WTC11 (cell line): ENCODE results near the gene ENPP7. TPM values are rescaled to one million over a fixed set of nuclear protein-coding genes. Genes with fewer than 3 reads are reported as not detected.

Experiments
- ATAC-seq: fragments of 200-7000 bp; cut with Tn5 transposase; 2 replicates; pipeline ENCODE4 v1.10.0; 2021; ENCODE audit warnings: mild to moderate bottlenecking, moderate library complexity
- CTCF ChIA-PET: fragments of 300-600 bp; sonication (Branson Sonifier 250); formaldehyde crosslinking; loops from one replicate; lab custom pipeline; 2021; ENCODE audit warnings: antibody characterized with exemption; lab: Charles Lee
- POLR2A ChIA-PET: fragments of 350-600 bp; sonication (Branson Sonifier 250); formaldehyde crosslinking; loops from one replicate; lab custom pipeline; 2021; ENCODE audit warnings: antibody characterized with exemption; lab: Charles Lee
- DNase-seq: peaks from one replicate; pipeline ENCODE4 v3.0.0; 2021; ENCODE audit warnings: low spot score
- H3K27ac Mint-ChIP-seq: 2 replicates; pipeline ENCODE4 v1.8.0; 2021; ENCODE audit warnings: mixed read lengths
- H3K27me3 Mint-ChIP-seq: 2 replicates; pipeline ENCODE4 v1.8.0; 2021; ENCODE audit warnings: low read depth, mild to moderate bottlenecking, moderate library complexity, mixed read lengths
- H3K36me3 Mint-ChIP-seq: 2 replicates; pipeline ENCODE4 v1.8.0; 2021; ENCODE audit warnings: mixed read lengths
- H3K4me1 Mint-ChIP-seq: 2 replicates; pipeline ENCODE4 v1.8.0; 2022; ENCODE audit warnings: mixed read lengths
- H3K4me3 Mint-ChIP-seq: 2 replicates; pipeline ENCODE4 v1.8.0; 2021; ENCODE audit warnings: mild to moderate bottlenecking, moderate library complexity, mixed read lengths
- H3K9me3 Mint-ChIP-seq: 2 replicates; pipeline ENCODE4 v1.8.0; 2021; ENCODE audit warnings: mixed read lengths
- CBFB ChIP-seq: sonication (generic); formaldehyde crosslinking; IDR thresholded peaks from 2 replicates; pipeline ENCODE4 v1.8.1; 2022; ENCODE audit warnings: mild to moderate bottlenecking, low read depth, missing genetic modification reagents
- CREM ChIP-seq: sonication (generic); formaldehyde crosslinking; IDR thresholded peaks from 2 replicates; pipeline ENCODE4 v1.8.1; 2022; ENCODE audit warnings: mild to moderate bottlenecking, missing genetic modification reagents, moderate library complexity
- FOXP1 ChIP-seq: sonication (generic); formaldehyde crosslinking; IDR thresholded peaks from 2 replicates; pipeline ENCODE4 v1.8.0; 2022; ENCODE audit warnings: missing genetic modification reagents, mild to moderate bottlenecking, moderate library complexity, borderline replicate concordance
- GRHL2 ChIP-seq: fragments of 250-450 bp; sonication (Bioruptor Pico); IDR thresholded peaks from 2 replicates; pipeline ENCODE4 v1.8.0; 2022; ENCODE audit warnings: mild to moderate bottlenecking, moderate library complexity; ENCODE audit not compliant: insufficient replicate concordance, severe bottlenecking
- MXD4 ChIP-seq: fragments of 250-450 bp; sonication (Bioruptor Pico); IDR thresholded peaks from 2 replicates; pipeline ENCODE4 v1.8.0; 2021; ENCODE audit warnings: mild to moderate bottlenecking, moderate library complexity, borderline replicate concordance
- NR3C1 ChIP-seq: sonication (generic); formaldehyde crosslinking; conservative IDR thresholded peaks from 2 replicates; pipeline ENCODE4 v1.8.1; 2023; ENCODE audit warnings: low read depth, mild to moderate bottlenecking, missing genetic modification reagents
- OVOL2 ChIP-seq: fragments of 250-450 bp; sonication (Bioruptor Pico); IDR thresholded peaks from 2 replicates; pipeline ENCODE4 v1.9.0; 2021; ENCODE audit warnings: mild to moderate bottlenecking, borderline replicate concordance
- RELA ChIP-seq: sonication (generic); formaldehyde crosslinking; IDR thresholded peaks from 2 replicates; pipeline ENCODE4 v1.8.1; 2022; ENCODE audit warnings: missing genetic modification reagents, mild to moderate bottlenecking, borderline replicate concordance
- RORB ChIP-seq: fragments of 250-450 bp; sonication (Bioruptor Pico); IDR thresholded peaks from 2 replicates; pipeline ENCODE4 v1.9.0; 2021; ENCODE audit warnings: mild to moderate bottlenecking
- SMAD3 ChIP-seq: sonication (generic); formaldehyde crosslinking; IDR thresholded peaks from 2 replicates; pipeline ENCODE4 v1.8.0; 2022; ENCODE audit warnings: missing genetic modification reagents, mild to moderate bottlenecking, borderline replicate concordance
- SOX15 ChIP-seq: fragments of 250-450 bp; sonication (Bioruptor Pico); IDR thresholded peaks from 2 replicates; pipeline ENCODE4 v1.9.0; 2021; ENCODE audit warnings: mild to moderate bottlenecking
- TEAD4 ChIP-seq: sonication (generic); formaldehyde crosslinking; IDR thresholded peaks from 2 replicates; pipeline ENCODE4 v1.8.0; 2022; ENCODE audit warnings: mild to moderate bottlenecking, missing genetic modification reagents
- ZNF219 ChIP-seq: sonication (generic); formaldehyde crosslinking; IDR thresholded peaks from 2 replicates; pipeline ENCODE4 v1.8.0; 2023; ENCODE audit warnings: missing genetic modification reagents, mild to moderate bottlenecking, borderline replicate concordance
- ZNF396 ChIP-seq: fragments of 250-450 bp; sonication (Bioruptor Pico); IDR thresholded peaks from 2 replicates; pipeline ENCODE4 v1.8.0; 2021; ENCODE audit warnings: mild to moderate bottlenecking, moderate library complexity, borderline replicate concordance
- total RNA-seq: library from RNA; stranded (reverse); gene quantifications from 3 replicates; pipeline ENCODE4 v1.2.3, GENCODE V29; 2021
- TF ChIP-seq, protein P1 (sequence below): fragments of 200-600 bp; IDR thresholded peaks from 2 replicates; pipeline ENCODE4 v1.8.0; 2022; ENCODE audit warnings: antibody characterized with exemption
- TF ChIP-seq, protein P2 (sequence below): sonication (generic); formaldehyde crosslinking; IDR thresholded peaks from 2 replicates; pipeline ENCODE4 v1.8.1; 2023; ENCODE audit warnings: mild to moderate bottlenecking, missing genetic modification reagents
- TF ChIP-seq, protein P3 (sequence below): fragments of 250-450 bp; sonication (Bioruptor Pico); IDR thresholded peaks from 2 replicates; pipeline ENCODE4 v1.8.0; 2021; ENCODE audit warnings: mild to moderate bottlenecking
- TF ChIP-seq, protein P4 (sequence below): sonication (generic); formaldehyde crosslinking; IDR thresholded peaks from 2 replicates; pipeline ENCODE4 v1.8.1; 2022; ENCODE audit warnings: mild to moderate bottlenecking, missing genetic modification reagents, moderate library complexity, borderline replicate concordance
- TF ChIP-seq, protein P5 (sequence below): sonication (generic); formaldehyde crosslinking; IDR thresholded peaks from 2 replicates; pipeline ENCODE4 v1.8.1; 2022; ENCODE audit warnings: mild to moderate bottlenecking, moderate library complexity, missing genetic modification reagents
- TF ChIP-seq, protein P6 (sequence below): sonication (generic); formaldehyde crosslinking; IDR thresholded peaks from 2 replicates; pipeline ENCODE4 v1.8.0; 2022; ENCODE audit warnings: mild to moderate bottlenecking, missing genetic modification reagents
- TF ChIP-seq, protein P7 (sequence below): sonication (generic); formaldehyde crosslinking; IDR thresholded peaks from 2 replicates; pipeline ENCODE4 v1.8.0; 2023; ENCODE audit warnings: missing genetic modification reagents
- TF ChIP-seq, protein P8 (sequence below): sonication (generic); formaldehyde crosslinking; IDR thresholded peaks from 2 replicates; pipeline ENCODE4 v1.8.0; 2022; ENCODE audit warnings: mild to moderate bottlenecking, missing genetic modification reagents
- TF ChIP-seq, protein P9 (sequence below): fragments of 250-450 bp; sonication (Bioruptor Pico); IDR thresholded peaks from 2 replicates; pipeline ENCODE4 v1.9.0; 2021; ENCODE audit warnings: mild to moderate bottlenecking

ENPP7 gene
- total RNA-seq, 1 experiment from 2014 or later = not detected

DNA sequence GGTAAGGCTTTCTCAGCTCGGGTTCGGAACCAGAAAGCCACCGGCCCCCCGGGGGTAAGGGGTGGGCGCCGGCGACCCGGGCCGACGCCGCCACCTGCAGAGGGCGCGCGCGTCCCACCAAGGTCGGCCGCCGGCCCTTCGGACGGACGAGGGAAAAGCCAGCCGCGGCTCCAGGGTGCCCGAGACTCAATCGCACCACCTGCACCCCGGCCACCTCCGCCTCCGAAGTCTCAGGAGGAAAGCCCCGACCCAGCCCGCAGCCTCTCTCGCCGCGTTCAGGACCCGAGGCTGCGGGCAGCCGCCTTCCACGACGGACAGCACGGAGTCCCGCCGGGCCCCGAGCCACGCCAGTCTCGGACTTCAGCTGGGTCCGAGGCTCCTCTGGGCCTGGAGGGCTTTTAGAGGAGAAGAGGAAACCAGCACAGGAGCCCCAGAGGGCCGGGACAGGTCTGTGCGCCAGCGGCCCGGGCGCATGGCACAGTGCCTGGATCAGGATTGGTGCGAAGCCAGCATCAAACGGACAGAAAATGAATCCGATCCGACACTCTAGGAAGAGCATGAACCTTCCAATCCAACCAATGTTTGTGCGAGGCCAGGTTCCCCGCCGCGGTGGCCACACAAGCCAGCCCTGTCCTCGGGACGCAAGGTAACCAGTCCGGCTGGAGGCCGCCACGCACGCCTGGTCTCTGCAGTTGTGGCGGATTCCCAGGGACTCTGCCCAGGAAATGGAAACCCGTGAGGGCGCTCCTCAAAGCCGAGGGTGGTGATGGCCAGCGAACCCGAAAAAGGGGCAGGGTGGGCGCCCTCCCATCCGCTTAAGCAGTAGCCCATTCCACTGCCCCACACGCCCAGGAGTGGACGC is 59.4 kb downstream of the ENPP7 start:
- no peak overlapping the region for H3K4me3 Mint-ChIP-seq
- peak; percentile 72 for DNase-seq
- peaks cover 48% of the 10 kb centered on the region for H3K4me1 Mint-ChIP-seq
- no peak for TF ChIP-seq ZNF219 (CRISPR knock-in tag)
- TF ChIP-seq TEAD4 (CRISPR knock-in tag) = no peak
- no peak for TF ChIP-seq CBFB
- no peak for TF ChIP-seq MXD4 (CRISPR knock-in tag)
- TF ChIP-seq RELA (CRISPR knock-in tag) = no peak
- TF ChIP-seq CREM = no peak
- TF ChIP-seq, protein P1, sequence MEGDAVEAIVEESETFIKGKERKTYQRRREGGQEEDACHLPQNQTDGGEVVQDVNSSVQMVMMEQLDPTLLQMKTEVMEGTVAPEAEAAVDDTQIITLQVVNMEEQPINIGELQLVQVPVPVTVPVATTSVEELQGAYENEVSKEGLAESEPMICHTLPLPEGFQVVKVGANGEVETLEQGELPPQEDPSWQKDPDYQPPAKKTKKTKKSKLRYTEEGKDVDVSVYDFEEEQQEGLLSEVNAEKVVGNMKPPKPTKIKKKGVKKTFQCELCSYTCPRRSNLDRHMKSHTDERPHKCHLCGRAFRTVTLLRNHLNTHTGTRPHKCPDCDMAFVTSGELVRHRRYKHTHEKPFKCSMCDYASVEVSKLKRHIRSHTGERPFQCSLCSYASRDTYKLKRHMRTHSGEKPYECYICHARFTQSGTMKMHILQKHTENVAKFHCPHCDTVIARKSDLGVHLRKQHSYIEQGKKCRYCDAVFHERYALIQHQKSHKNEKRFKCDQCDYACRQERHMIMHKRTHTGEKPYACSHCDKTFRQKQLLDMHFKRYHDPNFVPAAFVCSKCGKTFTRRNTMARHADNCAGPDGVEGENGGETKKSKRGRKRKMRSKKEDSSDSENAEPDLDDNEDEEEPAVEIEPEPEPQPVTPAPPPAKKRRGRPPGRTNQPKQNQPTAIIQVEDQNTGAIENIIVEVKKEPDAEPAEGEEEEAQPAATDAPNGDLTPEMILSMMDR = peak; percentile 65
- TF ChIP-seq, protein P2, sequence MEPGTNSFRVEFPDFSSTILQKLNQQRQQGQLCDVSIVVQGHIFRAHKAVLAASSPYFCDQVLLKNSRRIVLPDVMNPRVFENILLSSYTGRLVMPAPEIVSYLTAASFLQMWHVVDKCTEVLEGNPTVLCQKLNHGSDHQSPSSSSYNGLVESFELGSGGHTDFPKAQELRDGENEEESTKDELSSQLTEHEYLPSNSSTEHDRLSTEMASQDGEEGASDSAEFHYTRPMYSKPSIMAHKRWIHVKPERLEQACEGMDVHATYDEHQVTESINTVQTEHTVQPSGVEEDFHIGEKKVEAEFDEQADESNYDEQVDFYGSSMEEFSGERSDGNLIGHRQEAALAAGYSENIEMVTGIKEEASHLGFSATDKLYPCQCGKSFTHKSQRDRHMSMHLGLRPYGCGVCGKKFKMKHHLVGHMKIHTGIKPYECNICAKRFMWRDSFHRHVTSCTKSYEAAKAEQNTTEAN (CRISPR knock-in tag) = 0 out of 2 replicates have a peak, but pooled peaks have one; percentile 35
- TF ChIP-seq SOX15 (CRISPR knock-in tag) = no peak
- TF ChIP-seq SMAD3 (CRISPR knock-in tag) = no peak
- TF ChIP-seq, protein P3, sequence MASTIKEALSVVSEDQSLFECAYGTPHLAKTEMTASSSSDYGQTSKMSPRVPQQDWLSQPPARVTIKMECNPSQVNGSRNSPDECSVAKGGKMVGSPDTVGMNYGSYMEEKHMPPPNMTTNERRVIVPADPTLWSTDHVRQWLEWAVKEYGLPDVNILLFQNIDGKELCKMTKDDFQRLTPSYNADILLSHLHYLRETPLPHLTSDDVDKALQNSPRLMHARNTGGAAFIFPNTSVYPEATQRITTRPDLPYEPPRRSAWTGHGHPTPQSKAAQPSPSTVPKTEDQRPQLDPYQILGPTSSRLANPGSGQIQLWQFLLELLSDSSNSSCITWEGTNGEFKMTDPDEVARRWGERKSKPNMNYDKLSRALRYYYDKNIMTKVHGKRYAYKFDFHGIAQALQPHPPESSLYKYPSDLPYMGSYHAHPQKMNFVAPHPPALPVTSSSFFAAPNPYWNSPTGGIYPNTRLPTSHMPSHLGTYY = no peak
- TF ChIP-seq, protein P4, sequence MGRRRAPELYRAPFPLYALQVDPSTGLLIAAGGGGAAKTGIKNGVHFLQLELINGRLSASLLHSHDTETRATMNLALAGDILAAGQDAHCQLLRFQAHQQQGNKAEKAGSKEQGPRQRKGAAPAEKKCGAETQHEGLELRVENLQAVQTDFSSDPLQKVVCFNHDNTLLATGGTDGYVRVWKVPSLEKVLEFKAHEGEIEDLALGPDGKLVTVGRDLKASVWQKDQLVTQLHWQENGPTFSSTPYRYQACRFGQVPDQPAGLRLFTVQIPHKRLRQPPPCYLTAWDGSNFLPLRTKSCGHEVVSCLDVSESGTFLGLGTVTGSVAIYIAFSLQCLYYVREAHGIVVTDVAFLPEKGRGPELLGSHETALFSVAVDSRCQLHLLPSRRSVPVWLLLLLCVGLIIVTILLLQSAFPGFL (CRISPR knock-in tag) = no peak
- no peak for TF ChIP-seq ZNF396 (CRISPR knock-in tag)
- no peak for TF ChIP-seq GRHL2 (CRISPR knock-in tag)
- TF ChIP-seq, protein P5, sequence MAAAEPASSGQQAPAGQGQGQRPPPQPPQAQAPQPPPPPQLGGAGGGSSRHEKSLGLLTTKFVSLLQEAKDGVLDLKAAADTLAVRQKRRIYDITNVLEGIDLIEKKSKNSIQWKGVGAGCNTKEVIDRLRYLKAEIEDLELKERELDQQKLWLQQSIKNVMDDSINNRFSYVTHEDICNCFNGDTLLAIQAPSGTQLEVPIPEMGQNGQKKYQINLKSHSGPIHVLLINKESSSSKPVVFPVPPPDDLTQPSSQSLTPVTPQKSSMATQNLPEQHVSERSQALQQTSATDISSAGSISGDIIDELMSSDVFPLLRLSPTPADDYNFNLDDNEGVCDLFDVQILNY (CRISPR knock-in tag) = no peak
- TF ChIP-seq, protein P6, sequence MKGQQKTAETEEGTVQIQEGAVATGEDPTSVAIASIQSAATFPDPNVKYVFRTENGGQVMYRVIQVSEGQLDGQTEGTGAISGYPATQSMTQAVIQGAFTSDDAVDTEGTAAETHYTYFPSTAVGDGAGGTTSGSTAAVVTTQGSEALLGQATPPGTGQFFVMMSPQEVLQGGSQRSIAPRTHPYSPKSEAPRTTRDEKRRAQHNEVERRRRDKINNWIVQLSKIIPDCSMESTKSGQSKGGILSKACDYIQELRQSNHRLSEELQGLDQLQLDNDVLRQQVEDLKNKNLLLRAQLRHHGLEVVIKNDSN (CRISPR knock-in tag) = no peak
- TF ChIP-seq FOXP1 = peak; percentile 80; the same call in 1 of the 2 replicates
- TF ChIP-seq, protein P7, sequence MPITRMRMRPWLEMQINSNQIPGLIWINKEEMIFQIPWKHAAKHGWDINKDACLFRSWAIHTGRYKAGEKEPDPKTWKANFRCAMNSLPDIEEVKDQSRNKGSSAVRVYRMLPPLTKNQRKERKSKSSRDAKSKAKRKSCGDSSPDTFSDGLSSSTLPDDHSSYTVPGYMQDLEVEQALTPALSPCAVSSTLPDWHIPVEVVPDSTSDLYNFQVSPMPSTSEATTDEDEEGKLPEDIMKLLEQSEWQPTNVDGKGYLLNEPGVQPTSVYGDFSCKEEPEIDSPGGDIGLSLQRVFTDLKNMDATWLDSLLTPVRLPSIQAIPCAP (CRISPR knock-in tag) = no peak
- TF ChIP-seq, protein P8, sequence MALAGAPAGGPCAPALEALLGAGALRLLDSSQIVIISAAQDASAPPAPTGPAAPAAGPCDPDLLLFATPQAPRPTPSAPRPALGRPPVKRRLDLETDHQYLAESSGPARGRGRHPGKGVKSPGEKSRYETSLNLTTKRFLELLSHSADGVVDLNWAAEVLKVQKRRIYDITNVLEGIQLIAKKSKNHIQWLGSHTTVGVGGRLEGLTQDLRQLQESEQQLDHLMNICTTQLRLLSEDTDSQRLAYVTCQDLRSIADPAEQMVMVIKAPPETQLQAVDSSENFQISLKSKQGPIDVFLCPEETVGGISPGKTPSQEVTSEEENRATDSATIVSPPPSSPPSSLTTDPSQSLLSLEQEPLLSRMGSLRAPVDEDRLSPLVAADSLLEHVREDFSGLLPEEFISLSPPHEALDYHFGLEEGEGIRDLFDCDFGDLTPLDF (CRISPR knock-in tag) = no peak
- no peak for TF ChIP-seq OVOL2 (CRISPR knock-in tag)
- no peak for TF ChIP-seq RORB
- TF ChIP-seq NR3C1 (CRISPR knock-in tag) = no peak
- TF ChIP-seq, protein P9, sequence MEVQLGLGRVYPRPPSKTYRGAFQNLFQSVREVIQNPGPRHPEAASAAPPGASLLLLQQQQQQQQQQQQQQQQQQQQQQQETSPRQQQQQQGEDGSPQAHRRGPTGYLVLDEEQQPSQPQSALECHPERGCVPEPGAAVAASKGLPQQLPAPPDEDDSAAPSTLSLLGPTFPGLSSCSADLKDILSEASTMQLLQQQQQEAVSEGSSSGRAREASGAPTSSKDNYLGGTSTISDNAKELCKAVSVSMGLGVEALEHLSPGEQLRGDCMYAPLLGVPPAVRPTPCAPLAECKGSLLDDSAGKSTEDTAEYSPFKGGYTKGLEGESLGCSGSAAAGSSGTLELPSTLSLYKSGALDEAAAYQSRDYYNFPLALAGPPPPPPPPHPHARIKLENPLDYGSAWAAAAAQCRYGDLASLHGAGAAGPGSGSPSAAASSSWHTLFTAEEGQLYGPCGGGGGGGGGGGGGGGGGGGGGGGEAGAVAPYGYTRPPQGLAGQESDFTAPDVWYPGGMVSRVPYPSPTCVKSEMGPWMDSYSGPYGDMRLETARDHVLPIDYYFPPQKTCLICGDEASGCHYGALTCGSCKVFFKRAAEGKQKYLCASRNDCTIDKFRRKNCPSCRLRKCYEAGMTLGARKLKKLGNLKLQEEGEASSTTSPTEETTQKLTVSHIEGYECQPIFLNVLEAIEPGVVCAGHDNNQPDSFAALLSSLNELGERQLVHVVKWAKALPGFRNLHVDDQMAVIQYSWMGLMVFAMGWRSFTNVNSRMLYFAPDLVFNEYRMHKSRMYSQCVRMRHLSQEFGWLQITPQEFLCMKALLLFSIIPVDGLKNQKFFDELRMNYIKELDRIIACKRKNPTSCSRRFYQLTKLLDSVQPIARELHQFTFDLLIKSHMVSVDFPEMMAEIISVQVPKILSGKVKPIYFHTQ = no peak

More for the DNA sequence above, 59.4 kb downstream of the ENPP7 start:
- H3K27ac Mint-ChIP-seq = no peak overlapping the region
- POLR2A ChIA-PET = interaction anchor here (0.6 to 1.7 kb wide), 11 partner anchors 11 to 203 kb away, joined by 3 to 16 read pairs (median 3); partner anchors contain the start of gene CBX4
- peaks cover 2% of the 10 kb centered on the region for H3K36me3 Mint-ChIP-seq
- no peaks in the 10 kb centered on the region for H3K9me3 Mint-ChIP-seq
- peaks cover 87% of the 10 kb centered on the region for H3K27me3 Mint-ChIP-seq
- CTCF ChIA-PET = interaction anchor here (0.6 to 3.4 kb wide), 35 partner anchors 7 to 334 kb away, joined by 3 to 165 read pairs (median 6); partner anchors contain the start of genes CBX2, CBX4 and CBX8
- peak; percentile 28 for ATAC-seq
